NT2/D1 (cell line): ENCODE measurements around the gene TBC1D22A.

Experiments
- SUZ12 ChIP-seq: IDR thresholded peaks from 2 replicates; pipeline ENCODE4 v1.6.1; 2011; ENCODE audit not compliant: insufficient read length, insufficient read depth; ENCODE audit errors: extremely low read depth
- YY1 ChIP-seq: IDR thresholded peaks from 2 replicates; pipeline ENCODE4 v1.6.1; 2011; ENCODE audit not compliant: insufficient read length, insufficient read depth
- ZNF274 ChIP-seq: IDR thresholded peaks from 2 replicates; pipeline ENCODE4 v1.6.1; 2011; ENCODE audit warnings: mild to moderate bottlenecking, low read depth, low read length

DNA sequence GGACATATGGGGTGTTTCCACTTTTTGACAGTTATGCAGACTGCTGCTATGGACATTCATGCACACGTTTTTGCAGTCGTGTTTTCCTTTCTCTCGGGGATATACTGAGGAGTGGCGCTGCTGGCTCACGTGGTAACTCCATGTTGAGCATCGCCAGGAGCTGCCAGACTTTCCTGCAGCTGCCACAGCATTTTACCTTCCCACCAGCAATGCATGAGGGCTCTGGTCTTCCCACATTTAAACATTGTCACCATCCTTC, 95.4 kb downstream of the TBC1D22A start:
- TF ChIP-seq ZNF274 (no peak), YY1 (no peak), SUZ12 (no peak)
